Aorta (tissue), 4 donors: ENCODE results near the gene POMP. TPM values are rescaled to one million over a fixed set of nuclear protein-coding genes. Genes with fewer than 3 reads are reported as not detected.

Experiments
- polyA plus RNA-seq, 2 donors: library from polyadenylated mRNA; stranded (reverse); fragments of 200-250 nt; gene quantifications; one replicate each; pipeline ENCODE4 v1.2.3, GENCODE V29; 2013
- total RNA-seq, 2 donors: library from RNA; stranded (reverse); fragmentation: NEBNext Ultra II Directional; extraction: Animal tissue kit (Norgen Biotek cat#: 25700); gene quantifications; one replicate each; pipeline ENCODE4 v1.2.1, GENCODE V29; 2021
- donor health status: healthy with polysubstance abuse.
- donor health status: Bipolar disorder and iron deficiency.
- donor health status: DM: no; HTN: no; CAD: no.
- donor health status: DM: yes; HTN: yes; CAD: no.

Gene POMP
- total and polyA plus RNA-seq, 4 donors, result 46.7 to 110 (median 64.4) TPM

Other genes starting within 250 kb of the POMP start
- gene FLT1, start 164.0 kb upstream of the POMP start, total RNA-seq, result 10 to 100 TPM; 32.8 to 62.8 TPM
- gene FLT1, start 164.0 kb upstream of the POMP start, polyA plus RNA-seq, result under 1 TPM; 0.38 to 0.69 TPM
- gene SLC46A3, start 59.8 kb downstream of the POMP start, total RNA-seq, result 10 to 100 TPM in 1 of 2 donors, 1 to 10 TPM in 1; 6.7 to 15.1 TPM
- 1 to 10 TPM; 7.6 to 9.3 TPM for gene SLC46A3, start 59.8 kb downstream of the POMP start, polyA plus RNA-seq
- gene MTUS2, start 161.2 kb downstream of the POMP start, total RNA-seq, result 10 to 100 TPM in 1 of 2 donors, 1 to 10 TPM in 1; 5.1 to 12.1 TPM
- 10 to 100 TPM in 1 of 2 donors, 1 to 10 TPM in 1; 3.5 to 12.1 TPM for gene MTUS2, start 161.2 kb downstream of the POMP start, polyA plus RNA-seq